Activated B cell treated with CpG ODN at 0.5 μM for 24 hours (primary cell): ENCODE measurements around the gene ANXA6. TPM values are rescaled to one million over a fixed set of nuclear protein-coding genes. Genes with fewer than 3 reads are reported as not detected.

Source experiments
- ATAC-seq: fragments of 200-7000 bp; cut with Tn5 transposase; one replicate; pipeline ENCODE4 v1.10.0; 2021; ENCODE audit warnings: low read depth, mild to moderate bottlenecking, moderate library complexity
- CTCF ChIA-PET: fragments of 350-600 bp; sonication (Branson Sonifier 250); formaldehyde crosslinking; loops from one replicate; lab custom pipeline; 2021; ENCODE audit warnings: antibody characterized with exemption; lab: Charles Lee
- POLR2A ChIA-PET: fragments of 350-600 bp; sonication (Branson Sonifier 250); formaldehyde crosslinking; loops from one replicate; lab custom pipeline; 2021; ENCODE audit warnings: antibody characterized with exemption; lab: Charles Lee
- DNase-seq: peaks from one replicate; pipeline ENCODE4 v3.0.0; 2022
- H3K27ac Mint-ChIP-seq: one replicate; pipeline ENCODE4 v1.8.0; 2020; ENCODE audit warnings: mixed read lengths
- H3K27me3 Mint-ChIP-seq: one replicate; pipeline ENCODE4 v1.8.0; 2021; ENCODE audit warnings: mixed read lengths
- H3K36me3 Mint-ChIP-seq: one replicate; pipeline ENCODE4 v1.8.0; 2021; ENCODE audit warnings: low read depth, mixed read lengths
- H3K4me1 Mint-ChIP-seq: one replicate; pipeline ENCODE4 v1.8.0; 2021; ENCODE audit warnings: mixed read lengths
- H3K4me3 Mint-ChIP-seq: one replicate; pipeline ENCODE4 v1.8.0; 2020; ENCODE audit warnings: mild to moderate bottlenecking, mixed read lengths
- H3K9me3 Mint-ChIP-seq: one replicate; pipeline ENCODE4 v1.8.0; 2020; ENCODE audit warnings: mixed read lengths
- CTCF ChIP-seq: fragments of 200-600 bp; IDR thresholded peaks from one replicate; pipeline ENCODE4 v1.8.0; 2022; ENCODE audit warnings: antibody characterized with exemption, mild to moderate bottlenecking
- intact Hi-C: fragments of 100-400 bp; cut with micrococcal nuclease; formaldehyde crosslinking; loops from one replicate; pipeline ENCODE4 v1.15.1; 2024
- total RNA-seq: library from RNA; stranded (reverse); gene quantifications from 2 replicates; pipeline ENCODE4 v1.2.3, GENCODE V29; 2022

Gene ANXA6
- total RNA-seq, 1 donor from 2014 or later: 367 TPM

- no peak for DNase-seq
- intact Hi-C loops: loop anchor here (1.0 to 2.0 kb wide), 6 partner anchors 17 to 72 kb away; partner anchors contain the start of genes CCDC69 and GM2A
- Mint-ChIP-seq H3K4me3 (peak overlapping the region; percentile 32), H3K27me3 (no peaks in the 10 kb centered on the region), H3K36me3 (peaks cover 67% of the 10 kb centered on the region), H3K27ac (peak overlapping the region; percentile 84), H3K9me3 (peaks cover 5% of the 10 kb centered on the region), H3K4me1 (peaks cover 77% of the 10 kb centered on the region)
- no peak for TF ChIP-seq CTCF
- POLR2A ChIA-PET: interaction anchor here (1.0 to 1.9 kb wide), 3 partner anchors 16 to 43 kb away, joined by 4 to 20 read pairs (median 10); partner anchors contain the start of gene CCDC69
- no peak for ATAC-seq
- CTCF ChIA-PET: no interaction called here
Observed at GRCh38 chr5:151195622-151196021, 38.0 kb upstream of the ANXA6 start.

- intact Hi-C loops: no loop called here
- H3K27me3 Mint-ChIP-seq: no peaks in the 10 kb centered on the region
- no peak overlapping the region for H3K4me3 Mint-ChIP-seq
- peaks cover 83% of the 10 kb centered on the region for H3K4me1 Mint-ChIP-seq
- CTCF ChIA-PET: interaction anchor here (1.0 to 2.0 kb wide), 4 partner anchors 45 to 141 kb away, joined by 3 to 10 read pairs (median 4); no protein-coding TSS in a partner anchor
- no peak for TF ChIP-seq CTCF
- POLR2A ChIA-PET: interaction anchor here (0.6 to 2.1 kb wide), 15 partner anchors 8 to 581 kb away, joined by 3 to 43 read pairs (median 6); partner anchors contain the start of genes CCDC69 and GM2A
- peak overlapping the region; percentile 72 for H3K27ac Mint-ChIP-seq
- ATAC-seq (no peak), DNase-seq (no peak)
- H3K36me3 Mint-ChIP-seq: peaks cover 67% of the 10 kb centered on the region
- peaks cover 12% of the 10 kb centered on the region for H3K9me3 Mint-ChIP-seq
Observed at GRCh38 chr5:151192626-151193025, 35.0 kb upstream of the ANXA6 start.

GRCh38 chr5:151191661-151192060 lies 34.1 kb upstream of the ANXA6 start:
- H3K27ac Mint-ChIP-seq: peak overlapping the region; percentile 76
- intact Hi-C loops: no loop called here
- peaks cover 71% of the 10 kb centered on the region for H3K36me3 Mint-ChIP-seq
- H3K4me1 Mint-ChIP-seq: peaks cover 80% of the 10 kb centered on the region
- H3K9me3 Mint-ChIP-seq: peaks cover 9% of the 10 kb centered on the region
- no peak for ATAC-seq
- ChIA-PET POLR2A (interaction anchor here (0.6 to 2.1 kb wide), 20 partner anchors 9 to 582 kb away, joined by 3 to 43 read pairs (median 4); partner anchors contain the start of genes CCDC69 and GM2A), CTCF (interaction anchor here (1.0 to 2.2 kb wide), 6 partner anchors 11 to 140 kb away, joined by 3 to 10 read pairs (median 4); no protein-coding TSS in a partner anchor)
- H3K27me3 Mint-ChIP-seq: no peaks in the 10 kb centered on the region
- no peak for DNase-seq
- H3K4me3 Mint-ChIP-seq: peak overlapping the region; percentile 46
- TF ChIP-seq CTCF: no peak

GRCh38 chr5:151189151-151189550 lies 31.6 kb upstream of the ANXA6 start:
- H3K27me3 Mint-ChIP-seq: no peaks in the 10 kb centered on the region
- no peak overlapping the region for H3K27ac Mint-ChIP-seq
- H3K9me3 Mint-ChIP-seq: peaks cover 9% of the 10 kb centered on the region
- no peak overlapping the region for H3K4me3 Mint-ChIP-seq
- CTCF ChIA-PET: interaction anchor here (2.5 kb wide), 1 partner anchor 24 kb away, joined by 13 read pairs; no protein-coding TSS in a partner anchor
- DNase-seq (no peak), ATAC-seq (no peak)
- TF ChIP-seq CTCF: no peak
- intact Hi-C loops: no loop called here
- POLR2A ChIA-PET: interaction anchor here (1.2 kb wide), 1 partner anchor 35 kb away, joined by 5 read pairs; the partner anchor contains the start of gene CCDC69
- peaks cover 66% of the 10 kb centered on the region for H3K4me1 Mint-ChIP-seq
- H3K36me3 Mint-ChIP-seq: peaks cover 78% of the 10 kb centered on the region

- intact Hi-C loops: no loop called here
- Mint-ChIP-seq H3K9me3 (peaks cover 7% of the 10 kb centered on the region), H3K36me3 (peaks cover 85% of the 10 kb centered on the region), H3K4me3 (no peak overlapping the region), H3K27ac (peak overlapping the region; percentile 1), H3K27me3 (no peaks in the 10 kb centered on the region), H3K4me1 (peaks cover 51% of the 10 kb centered on the region)
- DNase-seq: no peak
- TF ChIP-seq CTCF: no peak
- CTCF ChIA-PET: no interaction called here
- no peak for ATAC-seq
- POLR2A ChIA-PET: interaction anchor here (1.2 kb wide), 1 partner anchor 27 kb away, joined by 3 read pairs; no protein-coding TSS in a partner anchor
Observed at GRCh38 chr5:151186538-151186937, 29.0 kb upstream of the ANXA6 start.
